Hepatocyte (in vitro differentiated cells): ENCODE results near the gene ADAMTS12.

ENCODE experiments used
- CTCF ChIP-seq: fragments of 200-600 bp; sonication (generic); IDR thresholded peaks from 2 replicates; pipeline ENCODE4 v1.5.1; 2016; ENCODE audit warnings: antibody characterized with exemption, mild to moderate bottlenecking; ENCODE audit not compliant: poor library complexity
- EZH2 ChIP-seq: fragments of 200-600 bp; sonication (generic); IDR thresholded peaks from 2 replicates; pipeline ENCODE4 v1.6.1; 2016; ENCODE audit warnings: antibody characterized with exemption, mild to moderate bottlenecking, borderline replicate concordance
- EZH2phosphoT487 ChIP-seq: fragments of 200-600 bp; sonication (generic); IDR thresholded peaks from one replicate; pipeline ENCODE4 v1.6.1; 2018; ENCODE audit warnings: antibody characterized with exemption, mild to moderate bottlenecking, low read depth, moderate library complexity; ENCODE audit not compliant: unreplicated experiment, severe bottlenecking

- TF ChIP-seq CTCF (no peak), EZH2 (no peak), EZH2phosphoT487 (no peak)
Observed at GRCh38 chr5:33583332-33583731, 308.5 kb downstream of the ADAMTS12 start.
